Glomerular endothelial cell (primary cell): ENCODE data around the gene GLYATL1. TPM values are rescaled to one million over a fixed set of nuclear protein-coding genes. Genes with fewer than 3 reads are reported as not detected.

Experiments used
- DNase-seq: peaks from one replicate; pipeline ENCODE4 v3.0.0-alpha.2; 2011; ENCODE audit warnings: low read depth, low spot score; ENCODE audit errors: extremely low read depth
- total RNA-seq: library from RNA; depleted of rRNA; stranded (reverse); fragments of >200 nt; gene quantifications from 2 replicates; pipeline ENCODE4 v1.2.3, GENCODE V29; 2015

The GLYATL1 gene, protein sequence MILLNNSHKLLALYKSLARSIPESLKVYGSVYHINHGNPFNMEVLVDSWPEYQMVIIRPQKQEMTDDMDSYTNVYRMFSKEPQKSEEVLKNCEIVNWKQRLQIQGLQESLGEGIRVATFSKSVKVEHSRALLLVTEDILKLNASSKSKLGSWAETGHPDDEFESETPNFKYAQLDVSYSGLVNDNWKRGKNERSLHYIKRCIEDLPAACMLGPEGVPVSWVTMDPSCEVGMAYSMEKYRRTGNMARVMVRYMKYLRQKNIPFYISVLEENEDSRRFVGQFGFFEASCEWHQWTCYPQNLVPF
- not detected in 2 replicates for total RNA-seq

DNA sequence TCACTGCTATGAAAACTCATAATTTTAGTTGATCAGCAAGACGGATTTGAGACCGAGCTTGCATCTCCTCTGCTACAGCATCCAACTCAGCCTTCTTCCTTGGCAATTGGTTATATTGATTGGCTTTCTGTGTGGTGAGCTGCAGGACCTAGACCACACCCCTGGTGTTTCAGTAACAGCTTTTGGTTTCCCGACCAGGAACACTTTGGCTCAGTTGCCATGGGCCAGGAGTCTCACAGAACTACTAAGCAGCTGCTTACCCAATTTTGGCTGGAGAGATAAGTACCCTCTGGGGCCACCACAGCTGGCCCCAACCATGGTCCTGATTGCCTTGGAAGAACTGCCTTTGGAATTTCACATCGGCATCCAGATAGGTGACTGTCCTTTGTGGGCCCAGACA, at the start of gene GLYATL1:
Gene GLYATL1, plus strand, starts transcription at position 212 of the 400 bp plus-strand sequence. CDS start 7,600 bp downstream, outside the sequence.
- no peak for DNase-seq

DNA sequence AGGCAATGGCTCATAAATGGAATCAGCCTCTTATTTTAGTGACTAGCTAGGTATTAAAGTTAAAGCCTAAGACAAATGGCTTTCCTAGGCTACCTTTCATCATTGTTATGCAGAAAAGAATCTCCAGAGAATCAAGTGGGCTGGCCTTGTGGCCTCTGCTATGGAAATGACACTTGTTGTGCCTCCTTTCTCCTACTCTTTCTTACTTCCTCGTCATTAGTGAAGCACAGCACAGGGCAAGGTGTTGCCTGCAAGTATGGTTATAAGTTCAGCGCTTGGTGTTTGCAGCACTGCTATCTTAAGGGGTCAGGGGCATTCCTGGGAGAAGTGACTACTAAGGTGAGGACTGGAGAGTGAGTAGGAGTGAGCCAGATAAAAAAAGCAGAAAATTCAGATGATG, 45.4 kb upstream of the GLYATL1 start:
- DNase-seq: no peak

DNA sequence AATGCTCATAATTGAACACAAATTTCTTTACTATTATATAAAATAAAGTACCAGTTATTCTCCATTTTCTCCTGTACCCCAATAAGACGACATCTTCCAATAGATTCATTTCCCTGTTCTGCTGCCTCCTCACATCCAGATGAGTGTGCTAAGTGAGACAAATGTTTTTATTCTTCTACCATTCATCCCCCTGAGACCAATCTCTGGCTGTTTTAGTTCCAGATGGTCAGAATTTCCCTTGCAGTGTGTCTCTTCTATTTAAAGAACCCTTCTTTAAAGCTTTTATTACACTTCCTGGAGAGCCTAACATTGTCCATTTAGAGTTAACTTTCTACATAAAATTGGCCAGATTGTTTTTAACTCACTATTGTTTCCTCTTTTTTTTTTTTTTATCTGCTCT, 41.2 kb upstream of the GLYATL1 start:
- no peak for DNase-seq

DNA sequence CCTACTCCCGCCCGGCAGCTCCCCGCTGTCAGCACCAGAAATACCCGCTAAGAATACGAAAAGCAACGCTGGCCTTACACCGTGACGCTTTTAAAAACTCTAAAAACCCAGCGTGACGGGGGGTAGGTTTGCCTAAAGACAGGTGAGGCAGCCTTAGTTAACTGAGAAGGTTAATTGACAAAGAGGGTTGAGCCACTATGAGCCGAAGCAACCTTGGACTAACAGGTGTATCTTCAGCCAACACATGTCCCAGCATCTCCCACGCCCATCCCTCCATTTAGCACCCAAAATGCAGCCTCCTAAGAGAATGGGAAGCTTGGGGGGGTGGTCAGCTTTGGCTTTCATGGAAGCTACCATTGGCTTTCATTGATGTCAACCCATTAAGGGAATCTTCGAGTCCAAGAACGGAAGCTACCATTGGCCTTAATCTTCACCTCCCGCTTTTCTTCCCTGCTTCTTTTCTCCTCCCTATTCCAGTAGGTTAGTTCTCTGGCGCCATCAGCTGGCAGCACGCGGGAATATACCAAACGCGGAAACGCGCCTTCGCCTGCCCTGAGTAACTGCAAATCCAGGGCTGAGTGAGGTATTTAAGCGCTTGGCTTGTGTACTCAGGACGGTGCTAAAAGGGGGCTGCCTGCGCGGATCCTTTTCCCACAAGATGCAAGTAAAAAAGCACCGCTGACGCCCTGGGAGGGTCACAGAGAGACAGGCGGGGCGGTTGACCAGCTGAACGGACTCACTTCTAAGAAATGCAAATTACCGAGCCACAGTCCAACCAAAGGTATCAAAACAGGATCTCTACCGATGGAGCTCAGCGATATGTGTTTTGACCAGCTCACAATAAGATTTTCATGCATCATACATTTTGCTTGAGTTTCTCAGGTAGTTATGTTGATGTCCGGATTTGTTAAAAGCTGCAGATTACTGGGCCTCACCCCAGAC, 38.5 kb upstream of the GLYATL1 start:
- no peak for DNase-seq

DNA sequence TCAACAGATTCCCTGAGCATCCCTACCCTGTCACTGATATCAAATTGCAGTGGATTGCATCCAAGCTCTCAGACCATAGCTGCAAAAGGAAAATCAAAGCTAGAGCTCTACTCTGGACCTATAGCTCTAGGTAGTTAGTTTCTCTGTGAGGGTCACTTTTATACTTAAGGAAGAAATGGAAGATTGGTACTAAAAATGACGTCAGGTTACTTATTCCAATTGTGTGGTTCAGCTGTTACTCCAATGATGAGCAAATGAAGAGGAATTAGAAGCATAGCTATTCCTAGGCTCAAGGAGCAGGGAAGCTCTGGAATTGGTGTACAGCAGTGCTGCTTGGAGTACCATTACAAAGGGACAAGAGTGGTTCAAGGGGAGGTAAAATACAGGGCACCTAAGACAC, 36.4 kb upstream of the GLYATL1 start:
- DNase-seq: no peak

DNA sequence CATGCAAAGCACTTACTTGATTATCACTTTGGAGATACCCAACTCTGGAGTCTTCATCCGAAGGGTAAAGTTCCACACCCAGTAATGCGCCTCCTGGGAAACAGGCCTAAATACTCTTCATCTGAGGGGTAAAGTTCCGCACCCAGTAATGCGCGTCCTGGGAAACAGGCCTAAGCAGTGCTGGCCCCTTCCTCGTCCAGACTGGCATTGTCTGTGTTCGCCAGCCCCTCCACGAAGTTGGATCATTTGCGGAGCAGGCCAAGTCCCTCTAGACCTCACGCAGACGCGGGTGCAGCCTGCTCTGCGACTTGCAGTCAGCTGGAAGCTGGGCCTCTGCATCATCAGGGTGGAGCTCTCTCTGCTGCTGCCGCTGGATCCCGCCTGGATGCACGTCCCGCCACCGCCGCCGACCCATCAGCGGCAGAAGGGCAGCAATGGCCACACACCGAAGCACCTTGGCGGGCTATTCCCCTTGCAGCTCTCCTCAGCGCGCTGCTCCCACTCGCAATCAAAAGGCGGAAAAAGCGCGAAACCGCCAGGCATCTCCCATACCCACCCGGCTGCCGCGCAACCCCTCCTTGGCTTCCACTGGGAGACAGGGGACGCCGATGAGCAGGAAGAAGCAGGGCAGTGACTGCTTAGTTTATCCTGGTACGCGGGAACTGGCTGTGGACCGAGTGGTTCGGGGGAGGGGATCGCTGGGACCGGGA, 34.1 kb upstream of the GLYATL1 start:
- DNase-seq: no peak

DNA sequence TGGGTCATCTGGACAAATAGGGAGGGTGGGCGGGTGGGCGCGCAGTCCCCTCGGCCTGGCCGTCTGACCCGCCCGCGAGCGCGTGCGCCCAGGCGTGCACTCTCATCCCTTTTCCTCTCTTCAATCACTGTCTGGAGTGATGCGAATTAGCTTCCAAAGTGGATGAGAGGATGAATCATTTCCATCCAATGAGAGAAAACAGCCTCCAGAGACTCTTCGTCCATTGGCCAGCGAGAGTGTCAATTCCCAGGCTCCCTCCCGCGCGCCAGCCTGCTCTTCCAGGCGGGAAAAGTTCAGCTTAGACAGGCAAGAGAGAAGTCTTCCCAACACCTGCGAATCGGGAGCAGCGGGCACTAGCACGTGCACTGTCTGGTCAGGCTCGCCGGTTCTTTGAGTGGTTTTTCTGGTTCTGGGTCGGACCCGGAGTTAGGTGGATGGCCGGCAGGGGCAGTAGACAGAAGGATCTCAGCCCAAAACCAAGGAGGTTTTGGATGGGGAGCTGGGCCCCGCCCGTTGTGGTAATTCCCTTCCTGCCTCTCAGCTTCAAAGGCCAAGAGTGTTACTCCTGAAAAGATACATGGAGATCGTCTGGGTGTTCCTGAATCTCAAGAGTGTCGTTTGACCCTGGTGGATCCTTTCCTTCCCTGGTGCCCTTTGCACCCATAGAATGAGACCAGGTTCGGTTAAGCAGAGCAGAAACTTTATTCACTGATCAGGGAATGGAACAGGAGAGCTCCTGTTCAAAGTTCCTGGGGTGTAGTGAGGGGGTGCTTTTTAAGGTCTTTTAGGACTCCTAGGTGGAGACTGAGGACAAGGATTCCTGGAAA, 33.4 kb upstream of the GLYATL1 start:
- DNase-seq: no peak

DNA sequence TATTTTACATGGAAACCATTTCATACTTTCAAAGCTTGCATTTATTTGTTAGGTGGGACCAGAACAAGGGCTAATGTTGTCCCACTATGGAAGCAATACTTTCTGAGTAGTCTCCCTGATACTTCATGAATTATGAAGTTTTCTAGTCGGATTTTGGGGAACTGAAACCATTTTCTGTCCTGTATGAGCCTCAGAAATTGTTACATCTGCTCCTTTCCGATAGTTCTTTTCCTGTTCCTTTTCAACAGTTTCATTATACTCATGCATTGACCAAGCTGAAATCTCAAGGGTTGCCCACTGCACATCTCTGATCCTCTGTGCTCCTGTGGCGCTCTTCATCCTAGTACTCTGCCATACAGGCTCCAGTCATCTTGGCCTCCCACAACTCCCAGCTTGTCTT, 31.5 kb upstream of the GLYATL1 start:
- no peak for DNase-seq

DNA sequence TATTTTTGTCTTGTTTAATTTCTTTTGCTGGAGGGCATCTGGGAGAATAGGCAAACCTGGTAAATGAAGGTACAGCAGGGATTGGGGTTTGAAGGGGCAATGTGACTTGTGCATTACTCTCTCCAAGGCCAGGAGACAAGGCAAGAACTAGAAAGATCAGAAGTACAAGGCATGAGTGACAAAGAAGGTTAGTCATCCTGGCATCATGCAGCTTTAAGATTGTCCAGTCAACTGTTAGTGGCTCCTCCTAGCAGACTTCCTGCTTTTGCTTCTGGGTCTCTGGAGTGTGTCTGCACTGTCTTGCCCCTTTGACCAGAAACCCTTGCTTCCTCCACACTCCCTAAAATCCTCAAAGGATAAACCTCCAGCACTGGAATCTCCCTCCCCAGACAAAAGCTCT, 27.2 kb upstream of the GLYATL1 start:
- no peak for DNase-seq

DNA sequence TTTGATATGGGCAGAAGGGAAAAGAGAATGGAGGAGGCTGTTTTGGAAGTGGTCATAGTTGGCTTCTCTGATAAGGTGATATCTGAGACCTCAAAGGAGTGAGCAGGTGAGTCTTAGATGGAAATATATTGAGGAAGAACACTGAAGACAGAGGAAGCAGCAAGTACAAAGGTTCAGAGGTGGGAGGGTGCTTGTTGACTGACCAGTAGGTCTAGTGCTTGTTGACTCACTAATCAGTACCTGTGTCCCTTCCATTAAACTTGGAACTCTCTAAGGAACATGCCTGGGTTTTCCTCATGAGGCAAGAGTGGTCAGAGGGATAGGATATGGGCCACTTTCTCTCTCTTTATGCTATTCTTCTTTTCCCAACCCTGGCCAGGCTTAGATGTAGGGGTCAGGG, 25.6 kb upstream of the GLYATL1 start:
- DNase-seq: no peak

DNA sequence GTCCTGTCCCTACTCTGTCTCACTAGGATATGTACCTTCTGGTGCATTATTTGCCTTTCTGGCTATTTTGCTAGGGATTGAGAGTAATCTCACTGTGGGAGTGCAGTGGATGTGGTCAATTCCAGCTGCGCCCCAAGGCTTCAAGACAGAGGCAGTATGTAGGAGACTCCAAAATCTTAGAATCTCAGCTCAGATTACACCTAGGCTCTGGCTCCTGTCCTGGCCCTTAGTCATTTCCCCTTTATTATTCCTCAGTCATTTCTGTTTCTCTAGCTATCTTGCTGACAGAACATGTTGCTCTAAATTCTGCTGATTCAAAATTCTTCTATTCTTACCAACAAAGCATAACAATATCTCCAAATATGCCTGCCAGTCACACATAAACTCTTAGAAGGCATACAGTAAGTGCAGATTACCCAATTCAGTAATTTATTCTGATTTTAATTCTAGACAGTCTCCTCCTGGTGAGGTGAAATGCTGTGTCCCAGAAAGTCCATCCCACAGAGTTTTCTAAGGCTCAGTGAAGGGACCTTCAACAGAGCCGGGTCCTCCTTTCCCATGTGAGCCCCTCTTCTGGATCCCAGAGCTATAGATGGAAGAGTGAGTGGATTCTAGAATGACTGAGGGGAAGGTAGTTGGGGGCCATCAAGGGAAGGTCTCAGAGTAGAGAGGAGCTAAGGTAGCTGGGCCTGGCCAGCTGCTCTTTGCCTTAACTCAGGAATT, 24.3 kb upstream of the GLYATL1 start:
- no peak for DNase-seq

DNA sequence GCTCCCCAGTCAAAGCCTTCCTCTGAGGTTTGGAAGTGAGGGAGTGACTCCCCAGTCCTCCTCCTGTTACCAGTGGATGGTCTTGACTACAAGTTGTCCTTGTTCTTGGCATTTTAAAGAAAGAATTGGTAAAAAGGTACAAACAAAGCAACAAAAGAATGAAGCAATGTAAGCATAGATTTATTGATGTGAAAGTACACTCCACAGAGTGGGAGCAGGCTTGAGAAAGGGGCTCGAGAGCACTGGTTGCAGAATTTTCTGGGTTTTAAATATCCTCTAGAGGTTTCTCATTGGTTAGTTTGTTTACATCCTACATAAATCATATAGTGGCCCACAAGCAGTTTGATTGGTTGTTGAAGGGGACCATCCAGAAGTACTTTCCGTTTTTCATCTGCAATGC, 22.7 kb upstream of the GLYATL1 start:
- no peak for DNase-seq

DNA sequence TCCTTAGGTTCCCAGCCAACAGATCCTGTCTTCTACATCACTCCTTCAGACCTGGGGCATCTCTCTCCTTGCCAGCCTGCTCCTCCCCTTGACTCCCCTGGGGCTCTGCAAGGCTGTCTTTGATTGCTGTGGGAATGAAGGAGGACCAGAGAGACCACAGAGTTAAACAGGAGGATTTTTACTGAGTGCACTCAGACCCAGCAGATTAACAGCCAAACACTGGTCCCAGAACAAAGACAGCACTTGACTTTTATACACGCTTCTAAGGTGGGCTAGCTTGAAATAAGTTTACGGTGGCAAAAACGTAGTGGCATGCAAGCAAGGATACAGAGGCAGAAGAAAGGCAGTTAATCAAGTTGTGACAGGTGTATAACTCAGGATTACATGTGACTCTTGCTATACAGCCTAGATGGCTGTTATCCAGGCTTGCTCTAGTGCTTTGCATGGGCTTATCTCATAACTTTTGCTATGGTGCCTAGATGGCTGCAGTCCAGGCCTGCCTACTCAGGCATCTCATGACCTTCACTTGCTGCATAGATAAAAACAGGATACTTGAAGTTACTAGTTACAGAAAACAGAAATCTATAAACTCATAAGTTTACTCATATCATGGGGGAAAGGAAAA, 22.0 kb upstream of the GLYATL1 start:
- DNase-seq: no peak

DNA sequence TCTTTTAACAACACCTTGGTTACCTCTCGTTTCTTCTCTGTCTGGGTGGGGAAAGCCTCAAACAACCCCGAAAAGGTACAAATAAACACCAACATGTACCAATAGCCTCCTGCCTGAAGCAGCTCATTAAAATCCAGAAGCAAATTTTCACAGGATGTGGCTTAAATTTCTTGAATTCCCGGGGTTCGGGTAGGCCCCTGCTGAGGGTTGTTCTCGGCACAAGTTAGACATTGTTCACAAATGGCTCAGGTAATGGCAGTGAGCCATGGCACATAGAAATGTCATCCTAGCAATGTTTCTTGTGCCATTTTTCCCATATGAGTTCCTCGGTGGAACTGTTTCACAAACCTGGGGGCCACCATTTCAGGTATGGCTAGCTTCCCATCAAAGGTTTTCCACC, 19.7 kb upstream of the GLYATL1 start:
- DNase-seq: no peak

DNA sequence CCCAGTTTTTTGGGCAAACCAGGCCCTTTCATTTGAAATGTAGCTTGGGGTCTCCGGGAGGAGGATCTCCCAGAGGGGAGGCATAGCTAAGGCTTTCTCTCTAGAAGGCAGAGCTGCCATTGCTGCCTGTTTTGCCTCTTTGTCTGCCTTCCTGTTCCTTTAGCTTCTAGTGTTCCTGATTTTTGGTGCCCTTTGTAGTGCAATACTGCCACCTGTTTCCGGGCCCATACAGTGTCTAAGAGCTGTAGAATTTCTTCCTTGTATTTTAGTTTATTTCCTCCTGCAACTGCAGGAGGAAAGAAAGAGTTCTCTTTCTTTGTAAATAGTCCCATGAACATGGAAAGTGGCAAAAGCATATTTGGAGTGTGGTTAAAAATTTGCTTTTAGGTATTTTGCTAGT, 19.3 kb upstream of the GLYATL1 start:
- DNase-seq: no peak

DNA sequence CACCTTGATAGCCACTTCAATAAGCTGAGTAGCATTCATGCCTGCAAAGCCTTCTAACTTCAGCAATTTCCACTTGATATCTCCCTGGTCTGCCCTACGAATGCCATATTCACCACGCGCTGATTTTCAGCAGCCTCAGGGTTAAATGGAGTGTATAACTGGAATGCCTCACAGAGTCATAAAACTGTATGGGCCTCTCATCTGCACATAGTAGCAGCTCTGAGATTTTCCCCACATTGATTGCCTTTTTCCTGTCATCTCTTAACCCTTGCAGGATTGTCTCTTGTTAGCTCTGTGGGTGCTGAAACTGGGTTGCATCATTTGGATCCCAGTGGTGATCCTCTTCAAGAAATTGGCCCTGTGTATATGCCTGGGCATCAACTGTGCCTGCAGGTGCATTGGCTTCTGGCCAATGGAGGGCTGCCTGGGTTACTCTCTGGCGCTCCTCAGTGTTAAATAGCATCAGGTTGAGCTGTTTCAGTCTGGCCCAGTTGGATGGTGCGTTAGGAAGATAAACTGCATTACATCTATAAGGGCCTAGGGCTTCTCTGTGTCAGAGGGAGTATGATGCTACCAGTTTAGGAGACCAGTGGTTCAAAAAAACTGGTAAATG, 17.4 kb upstream of the GLYATL1 start:
- DNase-seq: no peak

DNA sequence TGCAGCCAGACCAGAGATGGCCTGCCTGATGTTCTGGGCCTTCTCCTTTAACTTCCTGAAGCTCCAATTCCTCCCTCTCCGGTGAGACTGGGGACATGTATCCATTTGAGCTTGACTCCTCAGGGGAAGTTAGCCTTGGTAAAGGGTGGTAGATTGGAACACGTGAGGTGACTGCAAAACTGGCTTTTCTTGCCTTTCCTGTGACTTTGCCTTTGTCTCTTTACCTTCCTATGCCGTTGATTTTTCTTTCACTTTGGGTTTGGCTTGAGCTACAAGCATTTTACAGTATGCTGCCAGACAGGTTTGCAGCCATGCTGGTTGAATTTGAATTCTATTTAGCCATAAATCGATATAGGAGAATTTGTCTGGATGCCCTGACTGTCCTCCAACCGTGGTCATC, 16.8 kb upstream of the GLYATL1 start:
- DNase-seq: no peak

DNA sequence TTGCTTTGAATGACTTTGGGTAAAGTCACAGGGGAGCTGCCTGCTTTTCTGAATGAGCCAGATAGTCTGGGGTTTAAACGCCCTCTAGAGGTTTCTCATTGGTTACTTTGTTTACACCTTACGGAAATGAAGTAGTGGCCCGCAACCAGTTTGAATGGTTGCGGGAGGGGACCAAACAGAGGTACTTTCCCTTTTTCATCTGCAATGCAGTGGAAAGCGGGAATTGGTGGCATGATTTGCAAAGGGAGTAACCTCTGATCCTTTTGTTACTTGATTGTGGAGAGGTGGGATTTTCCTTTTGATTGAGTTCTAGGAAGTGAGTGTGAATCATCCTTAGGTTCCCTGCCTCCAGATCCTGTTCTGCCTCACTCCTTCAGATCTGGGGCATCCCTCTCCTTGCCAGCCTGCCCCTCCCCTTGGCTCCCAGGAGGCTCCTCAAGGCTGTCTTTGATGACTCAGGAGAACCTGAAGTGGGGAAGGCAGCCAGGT, 15.9 kb upstream of the GLYATL1 start:
- no peak for DNase-seq

DNA sequence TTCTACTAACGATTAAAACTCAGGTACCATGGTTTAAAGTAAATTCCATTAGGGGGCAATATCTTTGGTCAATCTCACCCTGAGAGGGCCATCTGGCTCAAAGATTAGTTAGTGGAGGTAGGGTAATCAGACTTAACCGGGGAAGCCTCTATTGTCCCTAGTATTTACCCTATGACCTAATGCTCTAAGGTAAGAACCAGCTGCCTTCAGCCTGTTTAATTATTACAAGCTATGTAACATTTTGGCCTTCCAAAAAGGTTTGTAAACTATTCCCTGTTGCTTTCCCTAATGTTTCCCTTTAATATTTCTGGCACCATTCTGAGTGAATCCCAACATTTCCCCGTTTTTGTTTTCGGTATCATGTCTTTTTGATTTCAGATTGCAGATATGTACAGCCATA, 15.1 kb upstream of the GLYATL1 start:
- no peak for DNase-seq
